Activated effector memory CD4-positive, alpha-beta T cell treated with anti-CD3 and anti-CD28 coated beads, Interleukin-2, amount 50 U/mL, for 16 hours (primary cell): Measurements from ENCODE around the gene SEPSECS.
"Not testable (repeated sequence)": the region's sequence is repeated elsewhere in the genome, so short reads cannot be mapped to it uniquely, and the experiment has no call there.

Experiments used
- DNase-seq: peaks from one replicate; pipeline ENCODE4 v3.0.0-alpha.2; 2020

Gene SEPSECS

GRCh38 chr4:25108556-25108955 is 51.7 kb downstream of the SEPSECS start:
- no peak for DNase-seq

GRCh38 chr4:25107827-25108516 is 52.3 kb downstream of the SEPSECS start:
- DNase-seq: no peak

GRCh38 chr4:25106363-25107151 is 53.7 kb downstream of the SEPSECS start:
- DNase-seq: no peak

- DNase-seq: no peak
Observed at GRCh38 chr4:25104591-25104990, 55.7 kb downstream of the SEPSECS start.

- DNase-seq: no peak
Observed at GRCh38 chr4:25103418-25103817, 56.8 kb downstream of the SEPSECS start.

- DNase-seq: no peak
Observed at GRCh38 chr4:25101836-25102235, 58.4 kb downstream of the SEPSECS start.

- DNase-seq: no peak
Observed at GRCh38 chr4:25100710-25101109, 59.5 kb downstream of the SEPSECS start.

GRCh38 chr4:25100021-25100555 is 60.2 kb downstream of the SEPSECS start:
- no peak for DNase-seq

GRCh38 chr4:25098964-25099891 is 61.0 kb downstream of the SEPSECS start:
- no peak for DNase-seq

- no peak for DNase-seq
Observed at GRCh38 chr4:25096981-25097443, 63.2 kb downstream of the SEPSECS start.

- no peak for DNase-seq
Observed at GRCh38 chr4:25096251-25096980, 63.8 kb downstream of the SEPSECS start.

- no peak for DNase-seq
Observed at GRCh38 chr4:25095837-25096236, 64.4 kb downstream of the SEPSECS start.

GRCh38 chr4:25092139-25092538 is 68.1 kb downstream of the SEPSECS start:
- no peak for DNase-seq

GRCh38 chr4:25090516-25090915 is 69.7 kb downstream of the SEPSECS start:
- no peak for DNase-seq

- no peak for DNase-seq
Observed at GRCh38 chr4:25089051-25089763, 71.0 kb downstream of the SEPSECS start.

GRCh38 chr4:25088093-25088952 is 71.9 kb downstream of the SEPSECS start:
- DNase-seq: no peak

- DNase-seq: no peak
Observed at GRCh38 chr4:25085671-25086070, 74.6 kb downstream of the SEPSECS start.

- DNase-seq: not testable (repeated sequence)
Observed at GRCh38 chr4:25083441-25083840, 76.8 kb downstream of the SEPSECS start.

- no peak for DNase-seq
Observed at GRCh38 chr4:25081866-25082471, 78.3 kb downstream of the SEPSECS start.

- no peak for DNase-seq
Observed at GRCh38 chr4:25080571-25080970, 79.7 kb downstream of the SEPSECS start.
